HAP-1 (cell line): Measurements from ENCODE around the gene NCKAP5.
"Not testable (repeated sequence)": the region's sequence is repeated elsewhere in the genome, so short reads cannot be mapped to it uniquely, and the experiment has no call there.

Experiments used
- DNase-seq, 2 experiments: peaks; one replicate each; pipeline ENCODE4 v3.0.0-alpha.2; 2016 to 2020; ENCODE audit warnings: low spot score in 2 of 2
- H3K27me3 ChIP-seq: fragments of 250-450 bp; sonication (Bioruptor Pico); 2 replicates; pipeline ENCODE4 v1.5.1; 2020; ENCODE audit warnings: low read depth, mild to moderate bottlenecking, moderate library complexity
- H3K36me3 ChIP-seq: fragments of 250-450 bp; sonication (Bioruptor Pico); replicated peaks from 2 replicates; pipeline ENCODE4 v1.5.1; 2020; ENCODE audit warnings: mild to moderate bottlenecking
- H3K4me1 ChIP-seq: fragments of 250-450 bp; sonication (Bioruptor Pico); 2 replicates; pipeline ENCODE4 v1.5.1; 2020; ENCODE audit warnings: mild to moderate bottlenecking
- H3K4me3 ChIP-seq: fragments of 250-450 bp; sonication (Bioruptor Pico); 2 replicates; pipeline ENCODE4 v1.5.1; 2020; ENCODE audit warnings: mild to moderate bottlenecking, moderate library complexity
- H3K9me3 ChIP-seq: fragments of 250-450 bp; sonication (Bioruptor Pico); 2 replicates; pipeline ENCODE4 v1.5.1; 2020; ENCODE audit warnings: mild to moderate bottlenecking, moderate library complexity
- in situ Hi-C: fragments of 300-500 bp; cut with MboI; formaldehyde crosslinking; loops from 3 replicates; pipeline ENCODE4 v1.14.3; 2020; ENCODE audit warnings: low sequenced_read_pairs, inconsistent platforms, mixed read lengths

Gene NCKAP5

DNA sequence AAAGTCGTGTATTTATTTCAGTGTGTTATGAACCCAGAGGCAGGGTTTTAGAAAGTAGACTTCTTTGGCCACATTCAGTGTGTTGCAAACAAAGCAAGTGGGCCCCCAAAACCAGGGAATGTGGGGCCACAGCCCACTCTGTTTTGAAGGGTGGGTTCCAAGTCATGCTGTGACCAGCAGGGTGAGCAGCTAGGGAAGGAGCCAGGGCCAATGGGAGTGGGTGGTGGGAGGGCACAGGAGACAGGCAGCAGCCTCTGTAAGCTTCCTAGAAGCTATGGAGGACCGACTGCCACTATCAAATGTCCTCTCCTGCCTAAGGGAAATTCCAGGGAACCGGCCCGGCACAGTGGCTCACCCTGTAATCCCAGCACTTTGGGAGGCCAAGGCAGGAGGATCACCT lies 847.9 kb downstream of the NCKAP5 start:
- Histone ChIP-seq H3K27me3 (no peaks in the 10 kb centered on the region), H3K9me3 (no peaks in the 10 kb centered on the region), H3K4me3 (no peak overlapping the region), H3K36me3 (no peaks in the 10 kb centered on the region), H3K4me1 (no peaks in the 10 kb centered on the region)
- no peak for DNase-seq
- in situ Hi-C loops: no loop called here

DNA sequence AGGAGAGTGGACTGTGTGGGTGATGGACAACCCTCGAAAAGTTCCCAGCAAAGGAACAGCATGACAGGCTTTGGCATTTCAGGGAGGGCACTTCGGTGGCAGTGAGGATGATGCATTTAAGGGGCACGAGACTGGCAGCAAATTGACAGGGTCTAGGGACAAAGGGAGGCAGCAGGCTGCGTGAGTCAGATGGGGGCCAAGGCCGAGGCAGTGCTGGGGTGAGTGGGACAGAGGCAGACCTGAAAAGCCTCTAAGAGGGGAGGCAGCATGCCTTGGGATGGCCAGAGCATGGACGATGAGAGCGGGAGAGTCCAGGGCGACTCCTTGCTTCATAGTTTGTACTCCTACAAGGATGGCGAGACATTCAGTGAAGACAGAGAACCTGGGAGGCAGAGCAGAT lies 848.8 kb downstream of the NCKAP5 start:
- Histone ChIP-seq H3K4me3 (no peak overlapping the region), H3K27me3 (no peaks in the 10 kb centered on the region), H3K9me3 (no peaks in the 10 kb centered on the region), H3K36me3 (no peaks in the 10 kb centered on the region), H3K4me1 (no peaks in the 10 kb centered on the region)
- DNase-seq: no peak
- in situ Hi-C loops: no loop called here

DNA sequence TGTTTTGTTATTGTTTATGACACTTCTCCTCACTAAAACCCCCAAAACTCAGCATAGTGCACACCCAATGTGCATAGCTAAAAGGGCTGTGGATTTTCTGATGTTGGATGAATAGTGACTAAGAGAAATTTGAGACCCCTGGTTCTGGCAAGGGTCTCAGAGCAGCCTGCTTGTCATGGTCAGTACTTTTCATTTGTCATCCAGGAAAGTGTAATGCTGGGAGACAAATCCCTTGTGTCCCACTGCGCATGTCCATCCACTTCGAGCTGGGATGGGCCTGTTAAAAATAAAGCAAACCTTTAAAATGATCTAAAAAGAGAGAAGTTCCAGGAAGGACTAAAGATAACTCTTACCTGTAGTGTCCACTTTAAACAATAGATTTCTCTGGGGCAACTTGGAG lies 851.3 kb downstream of the NCKAP5 start:
- Histone ChIP-seq H3K36me3 (no peaks in the 10 kb centered on the region), H3K27me3 (no peaks in the 10 kb centered on the region), H3K4me1 (no peaks in the 10 kb centered on the region), H3K4me3 (no peak overlapping the region), H3K9me3 (no peaks in the 10 kb centered on the region)
- no peak for DNase-seq
- in situ Hi-C loops: no loop called here

DNA sequence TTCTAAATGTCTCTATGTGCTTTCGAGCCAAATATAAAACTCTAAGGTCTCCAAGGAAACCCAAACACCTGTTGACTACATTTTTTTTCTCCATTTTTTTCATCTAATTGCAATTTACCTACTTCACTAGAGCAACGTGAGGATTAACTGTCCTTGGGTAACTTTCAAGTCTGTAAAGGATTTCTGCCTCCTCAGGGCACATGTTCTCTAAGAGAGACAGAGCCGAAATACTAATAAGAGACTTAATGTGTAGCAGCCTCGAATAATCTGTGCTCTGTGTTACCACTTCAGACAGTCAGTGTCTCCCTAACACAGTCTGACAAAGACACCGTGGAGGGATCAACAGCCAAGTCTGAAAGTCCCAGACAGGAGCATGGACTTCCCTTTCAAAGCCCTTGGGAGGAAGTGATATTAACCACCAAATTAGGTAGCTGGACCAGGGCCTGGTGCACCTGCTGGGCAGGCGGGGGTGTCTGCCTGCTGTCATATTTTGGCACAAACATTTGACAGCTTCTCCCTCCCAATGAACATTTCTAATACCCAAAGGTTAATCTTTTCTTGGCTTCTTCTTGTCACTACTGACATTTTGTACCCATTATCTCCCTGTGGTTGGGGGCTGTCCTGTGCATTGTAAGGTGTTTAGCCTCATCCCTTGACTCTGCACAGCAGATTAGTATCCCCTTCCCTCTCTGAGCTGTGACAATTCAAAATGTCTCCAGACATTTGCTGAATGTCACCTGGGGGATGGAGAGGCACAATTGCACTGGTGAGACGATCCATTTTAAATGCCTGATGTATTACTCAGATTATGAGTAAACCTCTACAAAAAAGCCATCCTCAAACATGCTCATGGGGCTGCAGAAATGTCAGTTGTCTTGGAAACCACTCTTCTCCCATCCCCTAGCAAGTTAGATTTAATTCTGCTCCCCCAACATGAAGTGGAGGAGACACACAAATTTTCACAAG lies 852.6 kb downstream of the NCKAP5 start:
- in situ Hi-C loops: no loop called here
- DNase-seq: no peak
- Histone ChIP-seq H3K27me3 (no peaks in the 10 kb centered on the region), H3K36me3 (no peaks in the 10 kb centered on the region), H3K4me1 (no peaks in the 10 kb centered on the region), H3K9me3 (no peaks in the 10 kb centered on the region), H3K4me3 (no peak overlapping the region)

DNA sequence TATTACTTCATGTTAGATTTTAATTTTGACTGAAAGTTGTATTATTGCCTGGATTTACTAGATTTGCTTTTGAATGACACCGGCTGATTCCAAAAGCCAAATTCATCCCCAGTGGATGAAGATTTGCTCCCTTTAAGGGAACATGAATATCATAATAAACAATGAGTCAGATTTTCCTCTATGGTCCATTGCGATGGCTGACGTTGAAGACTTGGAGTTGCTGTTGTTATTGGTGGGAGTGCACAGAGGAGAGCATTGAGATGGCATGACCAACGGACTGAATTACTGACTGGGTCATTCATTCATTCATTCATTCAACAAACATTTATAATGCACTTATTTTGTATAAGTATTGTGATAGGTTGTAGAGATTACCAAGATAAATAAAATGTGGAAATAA lies 864.9 kb downstream of the NCKAP5 start:
- Histone ChIP-seq H3K9me3 (no peaks in the 10 kb centered on the region), H3K4me1 (no peaks in the 10 kb centered on the region), H3K4me3 (no peak overlapping the region), H3K27me3 (no peaks in the 10 kb centered on the region), H3K36me3 (no peaks in the 10 kb centered on the region)
- in situ Hi-C loops: no loop called here
- no peak for DNase-seq

DNA sequence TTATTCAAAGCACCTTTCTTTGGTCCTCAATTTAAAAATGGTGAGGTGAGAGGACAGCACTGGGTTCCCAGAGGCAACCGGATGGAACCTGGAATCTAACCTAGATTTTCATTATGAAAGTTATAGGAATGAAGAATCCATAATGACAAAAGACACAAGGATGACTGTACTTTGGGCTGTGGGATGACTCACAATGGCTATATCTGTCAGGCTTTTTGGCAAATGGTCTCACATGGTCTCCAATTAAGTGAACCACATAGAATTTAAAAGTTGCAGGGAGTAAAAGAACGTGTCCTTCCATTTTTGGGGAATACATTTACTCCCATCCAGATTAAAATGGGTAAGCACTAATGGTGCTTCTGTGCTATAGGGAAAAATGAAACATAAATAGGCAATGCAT lies 866.5 kb downstream of the NCKAP5 start:
- Histone ChIP-seq H3K27me3 (no peaks in the 10 kb centered on the region), H3K4me1 (no peaks in the 10 kb centered on the region), H3K9me3 (no peaks in the 10 kb centered on the region), H3K4me3 (no peak overlapping the region), H3K36me3 (no peaks in the 10 kb centered on the region)
- in situ Hi-C loops: no loop called here
- no peak for DNase-seq

DNA sequence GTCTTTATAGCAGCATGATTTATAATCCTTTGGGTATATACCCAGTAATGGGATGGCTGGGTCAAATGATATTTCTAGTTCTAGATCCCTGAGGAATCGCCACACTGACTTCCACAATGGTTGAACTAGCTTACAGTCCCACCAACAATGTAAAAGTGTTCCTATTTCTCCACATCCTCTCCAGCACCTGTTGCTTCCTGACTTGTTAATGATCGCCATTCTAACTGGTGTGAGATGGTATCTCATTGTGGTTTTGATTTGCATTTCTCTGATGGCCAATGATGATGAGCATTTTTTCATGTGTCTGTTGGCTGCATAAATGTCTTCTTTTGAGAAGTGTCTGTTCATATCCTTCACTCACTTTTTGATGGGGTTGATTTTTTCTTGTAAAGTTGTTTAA lies 868.5 kb downstream of the NCKAP5 start:
- DNase-seq, H3K27me3 ChIP-seq, H3K36me3 ChIP-seq, H3K9me3 ChIP-seq, in situ Hi-C loops, H3K4me1 ChIP-seq, H3K4me3 ChIP-seq: not testable (repeated sequence)

DNA sequence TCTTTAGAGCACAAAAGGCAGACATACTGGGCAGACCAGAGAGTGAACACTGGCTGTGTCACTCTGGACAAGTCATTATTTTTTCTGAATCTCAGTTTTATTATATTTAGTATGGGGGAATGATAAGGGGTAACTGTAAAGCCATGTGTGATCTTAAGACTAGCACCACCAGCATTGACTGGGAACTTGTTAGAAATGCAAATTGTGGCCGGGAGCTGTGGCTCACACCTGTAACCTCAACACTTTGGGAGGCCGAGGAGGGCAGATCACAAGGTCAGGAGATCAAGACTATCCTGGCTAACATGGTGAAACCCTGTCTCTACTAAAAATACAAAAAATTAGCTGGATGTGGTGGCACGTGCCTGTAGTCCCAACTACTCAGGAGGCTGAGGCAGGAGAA lies 869.9 kb downstream of the NCKAP5 start:
- DNase-seq, in situ Hi-C loops, H3K36me3 ChIP-seq, H3K27me3 ChIP-seq, H3K4me3 ChIP-seq, H3K9me3 ChIP-seq, H3K4me1 ChIP-seq: not testable (repeated sequence)

DNA sequence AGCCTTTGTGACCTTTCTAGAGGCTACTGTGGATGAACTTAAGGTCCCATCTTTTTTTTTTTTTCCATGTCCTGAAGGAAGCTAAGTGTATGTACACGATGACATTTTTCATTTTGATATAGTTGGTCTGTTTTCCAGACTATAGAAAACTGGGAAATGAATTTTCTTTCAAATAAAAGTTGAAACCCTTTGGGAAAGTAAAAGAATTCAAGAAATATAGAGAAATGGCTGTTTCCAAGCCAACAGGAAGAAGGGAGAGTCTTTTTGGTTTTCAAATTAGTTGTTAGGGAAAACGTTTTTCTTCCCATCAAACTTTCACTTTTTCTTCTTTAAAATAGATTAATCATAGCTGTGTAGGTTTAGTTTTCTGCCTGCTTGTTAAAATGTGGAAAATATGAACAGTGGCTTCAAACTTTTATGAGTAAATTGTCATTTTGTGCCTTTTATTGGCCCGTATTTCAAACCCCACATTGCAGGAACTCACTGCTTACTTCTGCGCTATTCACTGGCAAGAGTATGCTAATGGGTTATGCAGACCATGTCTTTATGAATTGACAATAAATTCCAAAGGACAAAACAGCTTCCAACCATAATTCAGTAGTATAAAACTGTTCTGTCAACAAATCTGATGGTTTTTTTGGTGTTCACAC lies 870.6 kb downstream of the NCKAP5 start:
- Histone ChIP-seq H3K36me3 (no peaks in the 10 kb centered on the region), H3K4me3 (no peak overlapping the region)
- in situ Hi-C loops: no loop called here

DNA sequence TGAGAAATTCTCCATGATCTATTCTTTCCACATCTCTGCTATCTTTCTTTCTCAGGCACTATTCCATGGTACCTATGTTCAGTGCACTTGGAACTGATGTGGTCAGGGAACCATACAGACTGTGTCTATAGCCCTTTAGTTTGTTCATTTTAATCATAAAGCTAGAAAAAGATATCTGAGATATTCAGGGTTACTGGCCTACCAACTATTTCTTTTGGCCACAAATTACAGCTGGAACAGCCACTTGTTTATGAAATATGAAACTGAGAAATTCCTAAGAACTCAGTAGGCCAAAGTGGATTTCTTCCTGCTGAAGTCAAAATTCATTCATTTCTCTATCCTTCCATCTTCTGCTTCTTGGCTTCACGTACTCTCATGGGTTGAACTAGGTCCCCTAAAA lies 875.4 kb downstream of the NCKAP5 start:
- no peak overlapping the region for H3K4me3 ChIP-seq
- in situ Hi-C loops: no loop called here
- DNase-seq: no peak
- H3K4me1 ChIP-seq: no peaks in the 10 kb centered on the region
- no peaks in the 10 kb centered on the region for H3K36me3 ChIP-seq
- H3K9me3 ChIP-seq: no peaks in the 10 kb centered on the region
- H3K27me3 ChIP-seq: no peaks in the 10 kb centered on the region

More for the DNA sequence above, 870.6 kb downstream of the NCKAP5 start:
- no peak for DNase-seq
- Histone ChIP-seq H3K4me1 (no peaks in the 10 kb centered on the region), H3K9me3 (no peaks in the 10 kb centered on the region), H3K27me3 (no peaks in the 10 kb centered on the region)

DNA sequence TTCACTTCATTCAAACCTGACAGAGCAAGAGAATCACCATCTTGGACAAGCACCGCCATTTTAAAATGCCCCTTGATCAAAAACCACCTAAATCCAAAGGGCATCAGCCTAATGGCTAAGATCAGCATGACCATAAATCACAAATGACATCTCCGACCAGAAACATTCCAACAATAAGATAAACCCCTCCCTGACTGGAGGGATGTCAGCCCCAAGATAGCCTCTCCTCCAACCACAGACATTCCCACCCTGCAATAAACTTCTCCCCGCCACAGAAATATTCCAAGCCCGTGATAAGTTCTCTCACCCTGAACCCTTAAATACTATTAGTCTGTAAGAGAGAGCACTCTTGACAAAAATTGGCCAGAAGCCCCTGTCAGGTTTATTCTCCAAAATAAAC lies 876.7 kb downstream of the NCKAP5 start:
- in situ Hi-C loops: no loop called here

DNA sequence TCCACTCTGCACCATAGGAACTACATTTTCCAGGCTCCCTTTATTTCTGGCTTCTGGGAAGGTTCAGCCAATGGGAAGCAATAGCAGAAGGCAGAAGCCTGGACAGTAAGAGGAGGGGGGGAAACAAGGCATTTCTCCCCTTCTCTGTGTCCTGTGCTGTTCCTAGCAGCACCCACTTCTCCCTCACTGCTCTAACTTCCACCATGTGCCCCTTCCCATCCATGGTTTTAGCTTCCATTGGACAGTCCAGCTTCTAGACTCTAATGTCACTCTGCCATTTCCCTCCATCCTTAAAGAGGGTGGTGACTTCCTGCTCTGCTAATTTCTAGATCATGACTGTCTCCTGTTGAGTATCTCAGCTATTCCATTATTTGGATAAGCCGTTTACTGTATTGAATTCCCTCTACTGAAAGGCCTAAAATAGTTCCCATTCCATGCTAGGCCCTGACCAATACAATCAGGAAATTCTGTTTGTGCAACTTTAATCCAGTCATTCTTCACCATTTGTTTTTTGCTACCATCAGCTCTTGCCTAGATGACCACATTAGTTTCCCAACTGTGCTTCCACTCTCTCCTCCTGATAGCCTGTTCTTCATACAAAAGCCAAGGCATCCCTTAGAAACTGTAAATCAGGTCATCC lies 877.5 kb downstream of the NCKAP5 start:
- DNase-seq: no peak
- Histone ChIP-seq H3K36me3 (no peaks in the 10 kb centered on the region), H3K9me3 (no peaks in the 10 kb centered on the region), H3K4me1 (no peaks in the 10 kb centered on the region), H3K27me3 (no peaks in the 10 kb centered on the region), H3K4me3 (no peak overlapping the region)
- in situ Hi-C loops: no loop called here

More for the DNA sequence above, 876.7 kb downstream of the NCKAP5 start:
- Histone ChIP-seq H3K27me3 (no peaks in the 10 kb centered on the region), H3K4me1 (no peaks in the 10 kb centered on the region), H3K4me3 (no peak overlapping the region), H3K36me3 (no peaks in the 10 kb centered on the region), H3K9me3 (no peaks in the 10 kb centered on the region)
- DNase-seq: no peak

DNA sequence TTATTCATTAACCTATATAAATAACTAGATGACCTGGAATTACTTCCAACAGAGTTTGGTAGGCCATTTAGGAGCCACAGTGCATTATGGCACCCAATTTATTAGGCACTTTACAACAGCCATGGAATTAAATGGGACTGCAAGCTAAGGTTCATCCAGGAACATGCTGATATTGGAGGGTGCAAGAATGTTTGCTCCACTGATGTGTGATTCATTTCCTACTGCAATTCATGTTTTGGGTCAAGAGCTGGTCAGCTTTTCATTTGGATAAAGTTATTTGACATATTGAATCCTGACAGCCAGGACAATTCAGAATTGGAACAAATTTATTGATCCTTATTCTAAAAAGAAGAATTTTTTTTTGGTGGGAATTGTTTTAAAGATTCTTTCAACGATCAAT lies 886.5 kb downstream of the NCKAP5 start:
- Histone ChIP-seq H3K4me3 (no peak overlapping the region), H3K36me3 (no peaks in the 10 kb centered on the region), H3K9me3 (no peaks in the 10 kb centered on the region), H3K4me1 (no peaks in the 10 kb centered on the region), H3K27me3 (no peaks in the 10 kb centered on the region)
- in situ Hi-C loops: no loop called here
- DNase-seq: no peak

DNA sequence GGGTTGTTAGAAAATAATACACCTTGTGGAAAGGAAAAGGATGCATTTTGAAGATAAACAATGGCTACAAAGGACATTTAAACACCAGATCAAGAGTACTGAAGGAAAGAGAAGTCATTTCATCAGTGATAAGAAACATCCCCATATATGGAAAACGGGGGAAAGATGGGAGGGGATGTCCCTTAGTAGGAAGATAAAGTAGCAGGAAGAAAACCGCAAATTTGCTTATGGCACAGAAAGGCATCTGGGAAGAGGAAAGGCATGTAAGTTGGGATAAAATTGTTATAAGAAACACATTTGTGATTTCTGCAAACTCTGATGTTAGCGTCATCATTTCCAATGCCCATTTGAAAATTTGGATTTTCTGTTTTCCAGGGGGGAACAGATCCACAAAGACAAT lies 887.7 kb downstream of the NCKAP5 start:
- H3K27me3 ChIP-seq: no peaks in the 10 kb centered on the region
- in situ Hi-C loops: no loop called here

More for the DNA sequence above, 887.7 kb downstream of the NCKAP5 start:
- Histone ChIP-seq H3K36me3 (no peaks in the 10 kb centered on the region), H3K4me3 (no peak overlapping the region), H3K9me3 (no peaks in the 10 kb centered on the region), H3K4me1 (no peaks in the 10 kb centered on the region)
- DNase-seq: no peak
